ENCODE results near the gene WDPCP.
"Not testable (repeated sequence)": the region's sequence is repeated elsewhere in the genome, so short reads cannot be mapped to it uniquely, and the experiment has no call there.

Gene WDPCP

GRCh38 chr2:63092401-63092800 lies 495.9 kb downstream of the WDPCP start:
- DNase-seq = no peak

GRCh38 chr2:63086687-63087086 lies 501.6 kb downstream of the WDPCP start:
- DNase-seq = no peak

- no peak for DNase-seq
These were observed 506.9 kb downstream of the WDPCP start for GRCh38 chr2:63081404-63081803.

GRCh38 chr2:63078852-63079606 lies 509.2 kb downstream of the WDPCP start:
- DNase-seq = no peak

GRCh38 chr2:63074399-63074798 lies 513.9 kb downstream of the WDPCP start:
- DNase-seq = not testable (repeated sequence)

GRCh38 chr2:63073994-63074393 lies 514.3 kb downstream of the WDPCP start:
- no peak for DNase-seq

GRCh38 chr2:63071664-63072063 lies 516.6 kb downstream of the WDPCP start:
- DNase-seq = no peak
